Measurements from ENCODE around the gene MYO6.

DNA sequence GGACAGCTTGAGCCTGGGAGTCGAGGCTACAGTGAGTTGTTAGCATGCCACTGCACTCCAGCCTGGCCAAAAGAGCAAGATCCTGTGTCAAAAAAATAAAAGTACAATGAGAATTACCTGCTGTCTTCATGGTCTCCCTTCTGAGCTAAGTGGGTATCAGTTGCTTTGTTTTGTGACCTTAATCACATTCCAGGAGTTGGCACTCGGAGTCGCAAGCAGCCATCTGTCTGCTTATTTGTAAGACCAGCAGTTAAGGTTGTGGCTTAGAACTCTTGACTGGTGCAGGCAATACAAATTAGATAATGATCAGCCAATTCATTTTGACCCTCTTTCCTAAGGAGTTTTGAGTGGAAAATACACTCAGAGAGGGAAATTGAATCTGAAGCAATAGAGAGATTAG lies 114.0 kb downstream of the MYO6 start:
- TF ChIP-seq, protein P1, sequence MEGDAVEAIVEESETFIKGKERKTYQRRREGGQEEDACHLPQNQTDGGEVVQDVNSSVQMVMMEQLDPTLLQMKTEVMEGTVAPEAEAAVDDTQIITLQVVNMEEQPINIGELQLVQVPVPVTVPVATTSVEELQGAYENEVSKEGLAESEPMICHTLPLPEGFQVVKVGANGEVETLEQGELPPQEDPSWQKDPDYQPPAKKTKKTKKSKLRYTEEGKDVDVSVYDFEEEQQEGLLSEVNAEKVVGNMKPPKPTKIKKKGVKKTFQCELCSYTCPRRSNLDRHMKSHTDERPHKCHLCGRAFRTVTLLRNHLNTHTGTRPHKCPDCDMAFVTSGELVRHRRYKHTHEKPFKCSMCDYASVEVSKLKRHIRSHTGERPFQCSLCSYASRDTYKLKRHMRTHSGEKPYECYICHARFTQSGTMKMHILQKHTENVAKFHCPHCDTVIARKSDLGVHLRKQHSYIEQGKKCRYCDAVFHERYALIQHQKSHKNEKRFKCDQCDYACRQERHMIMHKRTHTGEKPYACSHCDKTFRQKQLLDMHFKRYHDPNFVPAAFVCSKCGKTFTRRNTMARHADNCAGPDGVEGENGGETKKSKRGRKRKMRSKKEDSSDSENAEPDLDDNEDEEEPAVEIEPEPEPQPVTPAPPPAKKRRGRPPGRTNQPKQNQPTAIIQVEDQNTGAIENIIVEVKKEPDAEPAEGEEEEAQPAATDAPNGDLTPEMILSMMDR (IDR thresholded peaks at IDR 0.05) = no peak
- TF ChIP-seq POLR2A (IDR thresholded peaks at IDR 0.05) = no peak
